ENCODE data around the gene SPRR4.
"Not testable (repeated sequence)": the region's sequence is repeated elsewhere in the genome, so short reads cannot be mapped to it uniquely, and the experiment has no call there.

Gene SPRR4

GRCh38 chr1:152999818-153000217, 29.4 kb downstream of the SPRR4 start:
- no peak overlapping the region for H3K4me3 ChIP-seq (ENCODE audit: low read length)
- H3K27me3 ChIP-seq (ENCODE audit: insufficient read depth, low read length) = no peaks in the 10 kb centered on the region
- no peaks in the 10 kb centered on the region for H3K36me3 ChIP-seq (ENCODE audit: insufficient read depth, low read length)
- H2AFZ ChIP-seq (ENCODE audit: low read depth, low read length) = no peak overlapping the region
- H3K4me1 ChIP-seq (ENCODE audit: insufficient read depth, low read length) = no peaks in the 10 kb centered on the region
- H3K9me3 ChIP-seq (ENCODE audit: low read length) = no peaks in the 10 kb centered on the region

GRCh38 chr1:153000294-153000693, 29.8 kb downstream of the SPRR4 start:
- Histone ChIP-seq H3K4me1 (ENCODE audit: insufficient read depth, low read length) (no peaks in the 10 kb centered on the region), H3K4me3 (ENCODE audit: low read length) (no peak overlapping the region), H2AFZ (ENCODE audit: low read depth, low read length) (no peak overlapping the region), H3K36me3 (ENCODE audit: insufficient read depth, low read length) (no peaks in the 10 kb centered on the region), H3K27me3 (ENCODE audit: insufficient read depth, low read length) (no peaks in the 10 kb centered on the region), H3K9me3 (ENCODE audit: low read length) (no peaks in the 10 kb centered on the region)

GRCh38 chr1:153001382-153001781, 30.9 kb downstream of the SPRR4 start, which contains the start of gene SPRR3:
Gene SPRR3, plus strand, starts transcription at chr1:153001749. Its CDS starts 1,272 bp downstream, at chr1:153003021.
- H3K4me3 ChIP-seq (ENCODE audit: low read length) = no peak within 1 kb of the TSS
- no peaks in the 10 kb centered on the region for H3K27me3 ChIP-seq (ENCODE audit: insufficient read depth, low read length)
- H2AFZ ChIP-seq (ENCODE audit: low read depth, low read length) = no peak within 1 kb of the TSS
- no peaks in the 10 kb centered on the region for H3K9me3 ChIP-seq (ENCODE audit: low read length)
- no peaks in the 10 kb centered on the region for H3K36me3 ChIP-seq (ENCODE audit: insufficient read depth, low read length)
- no peaks in the 10 kb centered on the region for H3K4me1 ChIP-seq (ENCODE audit: insufficient read depth, low read length)

GRCh38 chr1:153011235-153011758, 40.8 kb downstream of the SPRR4 start:
- H2AFZ ChIP-seq (ENCODE audit: low read depth, low read length); H3K27me3 ChIP-seq (ENCODE audit: insufficient read depth, low read length); H3K4me3 ChIP-seq (ENCODE audit: low read length); H3K4me1 ChIP-seq (ENCODE audit: insufficient read depth, low read length); H3K9me3 ChIP-seq (ENCODE audit: low read length); H3K36me3 ChIP-seq (ENCODE audit: insufficient read depth, low read length): not testable (repeated sequence)

- H3K36me3 ChIP-seq (ENCODE audit: insufficient read depth, low read length); H3K4me3 ChIP-seq (ENCODE audit: low read length); H3K9me3 ChIP-seq (ENCODE audit: low read length); H3K4me1 ChIP-seq (ENCODE audit: insufficient read depth, low read length); H3K27me3 ChIP-seq (ENCODE audit: insufficient read depth, low read length); H2AFZ ChIP-seq (ENCODE audit: low read depth, low read length): not testable (repeated sequence)
Observed at GRCh38 chr1:153021829-153022228, 51.4 kb downstream of the SPRR4 start.

Measured in neuron (in vitro differentiated cells).